ENCODE measurements around the gene PDLIM4.
A peak's percentile ranks its signal among the peaks of the same experiment; 100 is the strongest.

PDLIM4 gene

DNA sequence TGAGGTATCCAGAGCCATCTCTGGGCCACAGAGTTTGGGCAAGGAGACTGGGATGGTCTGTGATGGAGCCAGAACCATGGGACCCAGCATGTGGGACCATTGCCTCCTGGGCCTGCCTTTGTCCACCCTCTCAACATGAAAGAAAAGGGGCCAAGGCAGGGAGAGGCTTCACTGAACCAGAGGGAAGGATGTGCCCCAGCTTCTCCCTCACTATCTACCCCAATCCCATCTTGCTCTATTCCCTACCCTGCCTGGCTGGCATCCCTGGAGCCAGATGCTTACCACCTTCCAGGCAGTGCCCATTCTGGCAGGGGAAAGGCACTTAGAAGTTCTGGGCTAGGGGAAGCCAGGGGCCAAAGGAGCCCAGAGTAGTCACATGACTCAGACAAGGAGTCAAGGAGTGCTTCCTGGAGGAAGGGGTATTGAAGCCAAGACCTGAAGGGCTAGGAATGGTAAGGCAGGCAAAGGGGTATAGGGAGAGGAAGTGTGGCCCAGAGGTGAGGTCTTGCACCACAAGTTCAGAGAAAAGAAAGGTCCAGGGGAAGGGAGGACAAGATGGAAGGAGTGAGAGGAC, 9.8 kb downstream of the PDLIM4 start:
- no peak for DNase-seq (ENCODE audit: low spot score)

DNA sequence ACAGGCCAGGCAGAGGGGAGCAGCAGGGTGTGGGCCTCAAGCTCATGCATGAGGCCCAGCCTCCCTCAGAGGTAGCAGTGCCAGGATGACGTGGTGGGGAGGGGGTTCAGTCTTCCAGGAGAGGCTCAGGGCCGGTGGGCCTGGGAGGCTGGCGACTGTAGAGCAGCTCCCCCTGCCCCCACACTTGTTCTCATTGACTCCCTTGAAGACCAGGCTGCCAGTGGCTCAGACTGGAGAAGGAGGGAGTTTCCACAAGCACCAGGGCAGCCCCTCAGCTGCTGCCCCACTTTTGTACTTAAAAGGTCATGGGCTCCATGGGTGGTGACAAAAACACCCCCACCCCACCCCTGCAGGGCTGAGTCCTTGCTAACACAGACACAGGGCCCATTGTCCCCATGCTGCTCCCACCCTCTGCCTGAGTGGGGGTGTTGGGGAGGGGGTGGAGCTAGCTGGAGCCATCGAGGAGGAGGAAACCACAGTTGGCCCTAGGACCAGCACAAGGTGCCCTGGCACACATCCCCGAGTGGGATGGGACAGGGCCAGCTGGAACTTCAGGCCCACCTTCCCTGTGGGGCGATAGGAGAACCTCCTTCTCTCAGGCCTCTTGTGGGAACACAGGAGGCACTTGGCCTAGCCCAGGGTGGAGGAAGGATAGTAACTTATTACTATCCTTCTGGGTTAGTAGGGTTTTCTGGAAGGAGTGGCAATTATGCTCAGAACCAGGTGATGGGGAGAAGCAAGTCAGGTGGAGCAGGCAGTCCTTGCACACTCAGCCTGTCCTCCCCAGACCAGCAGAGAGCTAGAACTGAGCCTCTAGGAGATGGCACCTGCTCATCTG, 10.7 kb downstream of the PDLIM4 start:
- no peak for DNase-seq (ENCODE audit: low spot score)

DNA sequence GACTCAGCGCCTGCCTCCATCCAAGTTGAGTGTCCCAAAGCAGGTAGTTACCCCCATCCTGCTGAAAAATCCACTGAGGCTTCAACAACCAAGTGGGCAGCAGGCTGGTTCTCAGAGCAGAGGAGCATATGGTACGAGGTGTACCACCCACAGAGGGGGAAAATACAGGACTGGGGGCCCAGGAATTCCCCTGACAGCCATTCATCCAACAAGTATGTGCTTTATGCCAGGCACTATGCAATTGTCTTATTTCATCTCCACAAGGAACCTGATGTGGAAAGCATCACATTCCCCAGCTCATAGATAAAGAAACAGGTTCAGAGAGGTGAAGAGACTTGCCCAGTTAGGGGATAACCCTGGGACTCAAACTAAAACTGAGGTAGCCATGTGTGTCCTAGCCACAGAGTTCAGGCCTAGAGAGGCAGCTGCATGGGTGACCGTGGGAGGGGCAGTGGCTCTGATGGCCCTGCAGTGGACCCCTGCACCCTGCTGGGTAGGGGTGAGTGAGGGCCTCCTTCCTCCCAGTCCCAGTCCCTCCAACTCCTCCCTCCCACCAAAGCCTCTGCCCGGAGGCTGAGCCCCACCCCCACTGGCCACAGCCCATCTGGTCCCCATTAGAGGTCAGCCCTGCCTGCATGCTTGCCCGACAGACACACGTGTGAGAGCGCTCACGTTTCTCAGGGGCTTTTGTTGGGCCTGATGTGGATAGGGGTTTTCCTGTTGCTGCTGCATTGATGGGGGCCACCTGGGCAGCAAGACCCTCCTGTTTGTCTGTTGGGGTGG, 11.5 kb downstream of the PDLIM4 start:
- no peak for DNase-seq (ENCODE audit: low spot score)

DNA sequence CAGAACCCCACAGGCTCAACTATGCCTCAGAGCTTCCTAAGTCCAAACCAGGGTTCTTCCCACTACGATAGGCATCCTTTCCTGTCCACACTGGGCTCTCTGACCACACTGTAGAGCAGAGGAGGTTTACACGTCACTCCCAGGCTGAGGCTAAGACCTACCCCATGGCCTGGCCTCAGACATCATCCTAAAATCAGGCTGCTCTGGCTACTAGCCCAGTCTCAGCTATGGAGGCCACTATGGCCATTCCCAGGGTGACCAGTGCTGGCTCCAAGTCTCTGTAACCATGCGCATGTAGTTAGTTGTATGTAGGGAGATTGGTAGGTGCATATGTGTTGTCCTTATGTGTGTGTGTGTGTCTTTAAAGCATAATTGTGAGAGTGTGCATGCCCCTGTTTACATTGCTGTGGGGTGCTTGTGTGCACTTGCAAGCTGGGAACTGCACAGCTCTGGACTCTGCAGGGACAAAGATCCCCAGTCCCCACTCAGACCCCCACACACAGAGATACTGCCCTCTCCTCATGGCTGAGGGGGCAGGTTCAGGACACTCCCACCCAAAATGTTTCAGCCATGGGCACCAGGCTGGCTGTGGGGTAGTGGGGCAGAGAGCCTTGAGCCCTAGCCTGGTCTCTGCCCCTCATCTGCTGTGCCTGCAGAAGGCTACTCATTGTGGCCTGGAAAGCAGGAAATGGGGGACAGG, 12.3 kb downstream of the PDLIM4 start:
- no peak for DNase-seq (ENCODE audit: low spot score)

DNA sequence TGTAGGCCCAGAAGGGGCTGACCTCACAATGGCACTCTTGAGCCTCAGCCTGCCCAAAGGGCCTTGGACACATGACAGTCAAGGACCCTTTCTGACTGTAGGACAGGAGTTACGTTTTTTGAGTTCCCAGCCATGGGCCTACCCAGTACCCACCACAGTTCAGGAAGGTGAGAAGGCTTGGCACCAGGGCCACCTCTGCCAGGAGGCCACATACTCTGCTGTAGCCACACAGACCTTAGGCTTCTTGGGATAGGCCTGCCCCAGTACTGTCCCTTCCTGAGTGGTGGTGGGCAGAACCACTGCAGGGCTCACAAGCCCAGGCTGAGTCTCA, 12.8 kb downstream of the PDLIM4 start:
- no peak for DNase-seq (ENCODE audit: low spot score)

DNA sequence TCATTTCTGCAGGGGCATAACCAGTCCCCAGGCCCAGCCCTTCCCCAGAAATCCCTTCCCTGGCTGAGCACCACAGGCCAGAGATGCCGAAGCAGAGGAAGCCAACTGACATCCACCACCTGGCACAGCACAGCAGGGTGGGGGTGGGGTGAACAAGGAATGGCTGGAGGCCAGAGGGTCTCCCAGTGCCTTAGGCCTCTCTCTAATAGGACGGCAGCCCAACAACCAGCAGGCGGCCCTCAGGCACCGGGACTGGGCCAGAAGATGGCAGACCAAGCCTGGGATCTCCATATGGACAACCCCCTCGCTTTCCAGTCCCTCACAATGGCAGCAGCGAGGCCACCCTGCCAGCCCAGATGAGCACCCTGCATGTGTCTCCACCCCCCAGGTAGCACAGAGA, 13.2 kb downstream of the PDLIM4 start:
- DNase-seq (ENCODE audit: low spot score): no peak

DNA sequence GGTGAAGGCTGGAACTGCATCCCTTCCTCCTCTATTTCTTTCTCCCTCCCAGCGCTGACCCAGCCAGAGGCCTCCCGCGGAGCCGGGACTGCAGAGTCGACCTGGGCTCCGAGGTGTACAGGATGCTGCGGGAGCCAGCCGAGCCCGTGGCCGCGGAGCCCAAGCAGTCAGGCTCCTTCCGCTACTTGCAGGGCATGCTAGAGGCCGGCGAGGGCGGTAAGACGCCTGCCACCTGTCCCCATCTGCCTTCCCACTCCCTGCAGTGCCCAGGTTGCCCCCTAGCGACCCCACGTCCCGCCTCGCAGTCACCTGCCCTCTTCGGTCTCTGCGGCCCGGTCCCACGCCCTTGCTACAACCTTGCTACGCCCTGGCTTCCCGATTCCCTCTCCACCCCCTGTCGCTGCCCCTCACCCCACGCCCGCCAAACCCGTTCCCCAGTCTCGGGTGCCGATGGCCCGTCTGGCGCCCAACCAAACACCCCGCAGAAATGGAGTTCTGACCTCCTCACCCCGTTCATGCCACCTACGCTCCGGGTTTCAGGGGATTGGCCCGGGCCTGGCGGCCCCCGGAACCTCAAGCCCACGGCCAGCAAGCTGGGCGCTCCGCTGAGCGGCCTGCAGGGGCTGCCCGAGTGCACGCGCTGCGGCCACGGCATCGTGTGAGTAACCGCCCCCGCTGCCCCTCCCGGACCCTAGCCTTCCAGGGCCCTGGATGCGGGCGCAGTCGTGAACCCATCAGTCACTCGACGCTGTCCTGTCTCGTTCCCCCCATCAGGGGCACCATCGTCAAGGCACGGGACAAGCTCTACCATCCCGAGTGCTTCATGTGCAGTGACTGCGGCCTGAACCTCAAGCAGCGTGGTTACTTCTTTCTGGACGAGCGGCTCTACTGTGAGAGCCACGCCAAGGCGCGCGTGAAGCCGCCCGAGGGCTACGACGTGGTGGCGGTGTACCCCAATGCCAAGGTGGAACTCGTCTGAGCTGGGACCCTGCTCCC, 14.1 kb downstream of the PDLIM4 start:
- DNase-seq (ENCODE audit: low spot score): no peak

DNA sequence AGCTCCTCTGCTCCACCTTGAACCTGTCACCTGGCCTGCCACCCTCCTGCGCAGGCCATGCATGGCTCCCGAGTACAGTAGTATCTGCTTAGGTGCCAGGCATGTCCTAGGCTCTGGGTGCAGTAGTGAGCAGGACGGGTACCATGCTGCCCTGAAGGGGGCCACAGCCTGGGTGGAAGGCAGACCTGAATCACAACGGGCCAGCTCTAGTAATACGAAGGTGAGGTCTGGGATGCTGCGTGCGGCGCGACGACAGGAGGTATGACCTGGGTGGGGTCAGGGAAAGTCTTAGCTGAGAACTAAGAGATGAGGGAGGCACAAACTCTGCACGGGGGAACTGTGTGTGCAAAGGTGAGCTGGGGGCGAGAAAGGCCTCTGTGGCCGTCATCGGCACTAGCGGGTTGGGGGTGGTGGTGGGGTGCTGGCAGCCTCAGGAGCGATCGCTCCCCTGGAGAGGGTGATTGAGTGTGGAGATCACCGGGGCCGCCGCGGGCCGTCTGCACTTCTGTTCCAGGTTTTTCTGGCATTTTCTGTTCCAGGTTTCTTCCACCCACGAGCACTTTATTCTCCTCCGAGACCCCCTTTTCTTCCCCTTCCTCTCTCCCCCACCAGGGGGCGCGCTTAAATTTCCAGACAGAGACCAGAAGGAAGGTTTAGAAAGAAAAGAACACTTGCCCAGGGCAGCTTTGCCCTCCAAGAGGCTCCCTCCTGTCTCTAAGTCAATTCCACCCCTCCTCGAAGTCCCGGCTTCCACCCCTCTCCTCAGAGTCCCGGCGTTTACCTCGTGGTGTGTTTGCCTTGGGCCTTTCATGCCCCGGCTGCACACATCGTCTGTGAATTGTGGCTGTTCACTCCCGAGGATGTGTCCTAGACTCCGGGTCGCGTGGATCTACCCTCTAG, 15.1 kb downstream of the PDLIM4 start:
- DNase-seq (ENCODE audit: low spot score): peak; percentile 61

DNA sequence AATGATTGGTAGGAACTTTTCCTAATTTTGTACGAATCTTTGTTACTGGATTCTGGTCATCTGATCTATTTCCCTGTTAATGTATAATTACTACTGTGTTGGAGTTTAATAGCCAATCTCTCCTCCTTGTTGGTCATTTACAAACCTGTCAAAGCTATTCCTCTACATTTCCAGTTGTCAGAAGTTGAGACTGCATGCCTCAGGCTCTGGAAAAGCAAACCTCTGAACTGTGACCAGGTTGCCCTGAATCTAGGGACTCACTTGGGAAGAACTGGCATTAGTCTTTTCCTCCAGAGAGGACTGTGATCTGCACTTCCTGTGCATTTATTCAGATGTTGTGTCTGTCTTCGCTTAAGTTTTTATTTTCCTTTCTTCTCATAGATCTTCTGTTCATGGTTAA, 16.1 kb downstream of the PDLIM4 start:
- no peak for DNase-seq (ENCODE audit: low spot score)

DNA sequence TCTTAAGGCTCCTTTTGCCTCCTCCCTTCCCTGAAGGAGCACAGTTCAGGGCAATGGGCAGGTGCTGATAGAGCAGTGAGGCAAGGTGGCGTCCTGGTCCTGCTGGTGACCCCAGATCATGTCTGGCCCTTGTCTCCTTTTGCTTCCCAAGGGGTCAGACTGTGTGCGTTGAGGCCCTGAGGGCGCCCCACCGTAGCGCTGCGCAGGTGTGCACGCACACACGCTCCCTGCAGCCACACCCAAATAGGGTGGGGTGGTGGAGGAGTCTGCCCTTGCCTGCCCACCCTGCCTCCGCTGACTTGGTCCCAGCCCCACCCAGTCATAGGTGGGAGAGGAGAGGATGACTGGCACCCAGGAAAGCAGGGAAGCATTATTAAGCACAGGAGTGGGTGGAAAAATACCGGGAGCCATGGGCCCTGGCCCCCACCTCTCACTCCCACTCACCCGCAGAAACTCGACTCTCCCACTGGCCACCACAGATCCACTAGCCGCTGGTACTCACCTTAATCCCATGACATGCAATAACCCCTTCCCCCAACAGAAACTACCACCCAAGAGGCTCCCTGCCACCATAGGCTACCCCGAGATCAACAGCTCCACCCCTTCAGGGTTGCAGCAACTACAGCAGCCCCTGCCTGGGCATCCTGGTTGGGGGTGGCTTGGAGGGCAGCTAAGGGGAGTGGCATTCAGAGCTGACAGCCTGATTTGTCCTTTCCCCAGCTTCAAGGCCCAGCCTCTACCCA, 16.7 kb downstream of the PDLIM4 start:
- peak; percentile 69 for DNase-seq (ENCODE audit: low spot score)

DNA sequence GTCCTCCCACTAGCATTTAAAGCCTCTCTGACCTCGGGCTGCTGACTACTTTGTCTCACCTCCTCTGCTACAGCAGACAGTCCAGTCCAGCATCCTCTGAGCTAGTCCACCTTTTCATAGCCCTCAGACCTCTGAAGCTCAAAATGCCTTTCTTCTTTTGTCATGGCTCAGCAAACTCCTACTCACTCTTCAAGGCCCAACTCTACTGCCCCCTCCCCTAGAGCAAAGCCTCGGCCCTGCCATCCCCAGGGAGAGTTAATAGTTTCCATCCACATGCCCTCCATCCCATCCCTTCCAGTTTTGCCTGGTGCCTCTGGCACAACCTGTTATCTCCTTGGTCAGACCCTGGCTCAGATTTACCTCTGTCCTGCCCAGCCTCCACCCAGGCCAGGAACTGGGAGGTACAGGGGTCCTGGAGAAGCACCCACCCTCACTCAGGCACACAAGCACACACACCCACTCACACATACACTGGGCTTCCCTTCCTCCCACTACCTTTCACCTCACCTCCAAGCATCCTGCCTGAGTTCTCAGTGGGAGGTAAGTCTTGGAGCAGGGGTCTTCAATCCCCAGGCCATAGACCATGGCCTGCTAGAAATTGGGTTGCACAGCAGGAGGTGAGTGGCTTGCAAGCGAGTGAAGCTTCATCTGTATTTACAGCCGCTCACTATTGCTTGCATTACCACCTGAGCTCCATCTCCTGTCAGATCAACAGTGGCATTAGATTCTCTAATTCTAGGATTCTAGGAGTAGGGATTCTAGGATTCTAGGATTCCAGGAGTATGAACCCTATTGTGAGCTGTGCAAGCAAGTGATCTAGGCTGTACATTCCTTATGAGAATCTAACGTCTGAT, 18.1 kb downstream of the PDLIM4 start:
- no peak for DNase-seq (ENCODE audit: low spot score)

DNA sequence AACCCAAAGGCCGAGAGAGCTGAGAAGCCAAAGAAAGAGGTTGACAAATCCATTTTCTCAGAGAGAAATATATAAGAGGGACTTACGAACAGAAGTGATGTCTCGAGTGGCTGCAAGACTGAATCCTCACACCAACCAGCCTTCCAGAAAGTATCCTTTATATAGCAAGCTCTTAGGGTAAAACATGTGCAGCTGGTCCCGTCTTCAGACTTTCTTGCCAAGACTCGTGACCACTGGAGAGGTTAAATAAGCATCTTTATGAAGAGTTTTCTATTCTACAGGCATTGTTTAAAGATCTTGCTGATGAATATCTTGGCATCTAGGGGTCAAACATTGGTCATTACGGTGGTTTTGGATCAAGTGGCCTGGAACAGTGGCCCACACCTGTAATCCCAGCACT, 19.8 kb downstream of the PDLIM4 start:
- DNase-seq (ENCODE audit: low spot score): no peak

DNA sequence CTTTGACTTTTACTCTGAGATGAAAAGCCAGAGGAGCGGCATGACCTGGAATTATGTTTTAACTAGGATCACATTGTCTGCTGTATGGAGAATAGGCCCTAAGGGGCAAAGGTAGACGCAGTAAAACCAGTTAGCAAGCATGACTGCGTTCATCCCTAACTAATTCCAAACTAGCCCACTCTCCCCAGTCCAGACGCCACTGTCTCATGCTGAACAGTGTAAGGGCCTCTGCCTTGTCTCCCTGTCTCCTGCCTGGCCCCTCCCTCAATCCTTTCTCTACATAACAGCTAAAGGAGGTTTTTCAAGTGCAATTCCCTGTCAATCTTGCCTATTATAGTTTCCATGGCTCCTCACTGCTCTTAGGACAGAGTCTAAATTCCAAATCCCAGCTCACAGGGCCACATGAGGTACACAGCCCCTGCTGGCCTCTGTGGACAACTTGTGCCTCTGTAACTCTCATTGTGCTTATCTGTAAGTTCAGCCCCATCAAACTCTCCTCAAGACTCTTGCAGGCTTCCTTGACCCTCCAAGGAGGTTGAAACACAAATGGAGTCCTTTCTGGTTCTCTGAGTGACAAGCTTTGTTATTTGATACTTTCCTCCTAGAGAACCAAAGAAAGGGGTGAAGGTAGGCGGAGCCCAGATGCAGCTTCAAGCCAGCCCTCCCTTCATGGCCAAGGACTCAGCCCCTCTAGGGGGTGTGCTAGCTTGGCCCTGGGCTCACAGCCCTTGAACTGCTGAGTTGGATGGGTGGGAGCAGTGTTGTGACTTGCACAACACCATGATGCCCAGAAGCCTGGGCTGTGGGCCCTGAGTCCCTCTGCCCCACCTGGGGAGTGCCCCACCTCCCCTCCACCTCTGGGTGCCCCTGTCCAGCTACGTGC, 20.7 kb downstream of the PDLIM4 start:
- DNase-seq (ENCODE audit: low spot score): no peak

DNA sequence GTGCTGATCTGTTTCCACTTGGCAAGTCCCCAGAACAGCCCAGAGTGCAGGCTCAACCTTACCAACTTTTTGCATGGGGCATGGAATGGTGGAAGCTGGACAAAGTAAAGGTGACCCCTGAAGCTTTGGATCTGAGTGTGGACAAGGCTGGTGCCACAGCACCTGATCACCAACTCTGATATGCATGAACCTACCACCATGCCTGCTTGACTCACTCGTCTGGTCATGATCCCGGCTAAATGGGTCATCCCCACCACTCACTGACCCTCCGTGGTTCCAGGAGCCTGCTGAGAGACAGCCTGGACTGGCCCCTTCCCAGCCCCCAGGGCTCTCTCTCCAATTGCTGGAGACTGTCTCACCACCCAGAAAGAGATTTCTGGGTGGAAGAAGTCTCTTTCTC, 22.3 kb downstream of the PDLIM4 start:
- no peak for DNase-seq (ENCODE audit: low spot score)

DNA sequence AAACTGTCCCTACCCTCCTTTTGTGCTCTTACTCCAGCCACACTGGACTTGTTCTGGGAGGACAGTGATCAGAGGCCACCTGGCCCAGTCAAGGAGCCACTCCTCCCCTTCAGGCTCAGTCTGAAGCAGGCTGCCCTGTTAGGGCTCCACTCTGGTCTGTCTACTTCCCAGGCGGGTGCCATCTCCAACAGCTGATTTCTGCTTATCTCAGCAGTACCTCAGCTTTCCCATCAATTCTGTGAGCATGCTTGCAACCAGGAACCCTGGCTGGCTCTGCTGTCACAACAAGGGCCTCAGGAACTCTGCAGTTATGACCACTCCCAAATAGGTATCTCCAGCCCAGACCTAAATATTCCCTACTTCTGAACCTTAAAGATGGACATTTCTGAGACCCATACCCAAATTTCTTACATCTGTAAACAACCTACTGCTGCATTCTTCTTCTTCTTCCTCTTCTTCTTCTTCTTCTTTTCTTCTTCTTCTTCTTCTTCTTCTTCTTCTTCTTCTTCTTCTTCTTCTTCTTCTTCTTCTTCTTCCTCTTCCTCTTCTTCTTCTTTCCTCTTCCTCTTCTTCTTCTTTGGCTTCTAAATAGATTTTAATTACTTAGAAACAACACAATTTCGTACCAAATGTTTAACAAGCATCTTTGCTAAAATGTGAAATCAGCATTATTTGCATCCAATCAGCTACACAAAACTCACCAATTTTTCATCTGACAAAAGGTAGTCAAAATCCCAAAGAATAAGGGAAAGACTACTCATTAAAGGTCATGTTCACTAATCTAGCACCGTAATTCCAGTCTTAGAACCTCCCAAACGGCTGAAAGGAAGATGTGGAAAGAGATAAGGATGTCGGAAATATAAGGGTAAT, 23.1 kb downstream of the PDLIM4 start:
- DNase-seq (ENCODE audit: low spot score): no peak

DNA sequence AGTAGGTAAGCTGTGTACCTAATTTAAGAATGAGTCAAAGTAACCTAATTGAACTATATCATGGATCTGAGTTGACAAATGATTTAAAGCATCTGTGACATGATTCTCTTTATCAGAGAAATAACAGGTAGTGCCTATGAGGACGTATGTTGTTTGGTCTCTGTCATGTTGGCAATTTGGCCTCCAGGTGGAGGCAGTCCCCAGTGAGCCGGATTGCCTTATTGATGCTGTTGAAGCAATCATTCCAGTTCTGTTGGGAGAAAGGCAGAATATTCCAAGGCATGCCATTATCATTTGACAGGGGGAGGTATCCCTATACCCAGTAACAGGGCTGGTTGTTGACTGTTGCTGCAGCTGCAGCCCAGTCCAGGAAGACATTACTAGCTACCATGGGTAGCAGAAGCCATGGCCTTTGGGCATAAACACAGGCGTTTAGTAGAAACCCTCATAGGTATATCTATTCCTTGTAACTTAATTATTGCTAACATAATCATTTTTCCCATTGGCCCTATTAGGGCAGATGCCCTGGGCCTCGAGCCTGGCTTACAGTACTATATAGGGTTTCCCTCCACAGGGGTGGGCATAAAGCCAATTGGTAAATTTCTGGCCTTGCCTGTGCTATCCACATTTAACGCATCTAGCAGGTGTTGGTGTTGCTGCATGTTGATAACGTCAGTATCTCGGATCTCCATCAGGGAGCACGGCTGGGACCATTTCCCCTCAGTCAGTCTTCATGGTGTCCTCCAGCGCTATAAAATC, 24.5 kb downstream of the PDLIM4 start:
- DNase-seq (ENCODE audit: low spot score): no peak
